CD14-positive monocyte (primary cell): ENCODE measurements around the gene ETFB. TPM values are rescaled to one million over a fixed set of nuclear protein-coding genes. Genes with fewer than 3 reads are reported as not detected.
A peak's percentile ranks its signal among the peaks of the same experiment; 100 is the strongest.

ENCODE experiments used
- DNase-seq, 3 donors: peaks; one replicate each; pipeline ENCODE4 v3.0.0-alpha.2; 2011 to 2022
- H2AFZ ChIP-seq: 2 replicates; pipeline ENCODE4 v1.6.0; 2012; ENCODE audit warnings: mild to moderate bottlenecking, low read depth, low read length, inconsistent platforms; ENCODE audit not compliant: insufficient read depth, poor library complexity, severe bottlenecking
- H3K27ac ChIP-seq, 2 donors: 1 replicate in 1 of 2; 2 replicates in 1 of 2; pipeline ENCODE4 v1.5.1; 2012 to 2013; ENCODE audit warnings: low read length in 2 of 2, control low read depth in 1 of 2, inconsistent platforms in 1 of 2, low read depth in 1 of 2, mild to moderate bottlenecking in 1 of 2
- H3K27me3 ChIP-seq, 2 donors: one replicate each; pipeline versions ENCODE4 v1.6.0 to v1.6.1; 2011 to 2013; ENCODE audit warnings: low read length in 2 of 2; ENCODE audit not compliant: control insufficient read depth in 2 of 2, insufficient read depth in 2 of 2
- H3K36me3 ChIP-seq, 2 donors: replicated peaks in 1 of 2; 1 replicate in 1 of 2; 2 replicates in 1 of 2; pipeline versions ENCODE4 v1.5.1 to v1.6.1; 2012 to 2013; ENCODE audit warnings: low read length in 2 of 2, control low read depth in 1 of 2, inconsistent platforms in 1 of 2, mild to moderate bottlenecking in 1 of 2; ENCODE audit not compliant: insufficient read depth in 2 of 2, control insufficient read depth in 1 of 2
- H3K4me1 ChIP-seq, 2 donors: 1 replicate in 1 of 2; 2 replicates in 1 of 2; pipeline versions ENCODE4 v1.5.1 to v1.6.1; 2012 to 2013; ENCODE audit warnings: low read length in 2 of 2, control low read depth in 1 of 2, inconsistent platforms in 1 of 2, mild to moderate bottlenecking in 1 of 2, moderate library complexity in 1 of 2; ENCODE audit not compliant: insufficient read depth in 2 of 2, control insufficient read depth in 1 of 2
- H3K4me2 ChIP-seq: replicated peaks from 2 replicates; pipeline ENCODE3; 2012; ENCODE audit warnings: low read length, moderate library complexity, mild to moderate bottlenecking; ENCODE audit not compliant: poor library complexity, severe bottlenecking; ENCODE audit errors: extremely low read depth
- H3K4me3 ChIP-seq, 3 experiments: fragments of 200-600 bp in 1 of 3; sonication (generic) in 1 of 3; replicated peaks in 1 of 3; 1 replicate in 2 of 3; 2 replicates in 1 of 3; pipeline ENCODE4 v1.5.1; 2011 to 2013; ENCODE audit warnings: low read length in 3 of 3, mild to moderate bottlenecking in 3 of 3, control low read depth in 2 of 3, low read depth in 2 of 3, inconsistent platforms in 1 of 3, moderate library complexity in 1 of 3
- H3K79me2 ChIP-seq: 2 replicates; pipeline ENCODE4 v1.6.0; 2012; ENCODE audit warnings: mild to moderate bottlenecking, control low read depth, inconsistent platforms, low read length, moderate library complexity; ENCODE audit not compliant: insufficient read depth
- H3K9ac ChIP-seq: 2 replicates; pipeline ENCODE4 v1.6.0; 2017; ENCODE audit warnings: low read length, mild to moderate bottlenecking; ENCODE audit not compliant: insufficient read depth, poor library complexity, severe bottlenecking
- H3K9me3 ChIP-seq, 2 donors: replicated peaks in 1 of 2; 1 replicate in 1 of 2; 2 replicates in 1 of 2; pipeline versions ENCODE4 v1.5.1 to v1.6.1; 2012 to 2013; ENCODE audit warnings: low read length in 2 of 2, control low read depth in 1 of 2; ENCODE audit not compliant: control insufficient read depth in 1 of 2, insufficient read depth in 1 of 2
- H4K20me1 ChIP-seq: 2 replicates; pipeline ENCODE4 v1.6.0; 2012; ENCODE audit warnings: mild to moderate bottlenecking, low read length, control low read depth, moderate library complexity; ENCODE audit not compliant: insufficient read depth
- H3K27ac Mint-ChIP-seq, 7 donors: one replicate each; pipeline ENCODE4 v1.8.0; 2020; ENCODE audit warnings: mild to moderate bottlenecking in 7 of 7, mixed read lengths in 7 of 7, moderate library complexity in 6 of 7, inconsistent platforms in 2 of 7
- H3K27me3 Mint-ChIP-seq, 3 donors: one replicate each; pipeline ENCODE4 v1.8.0; 2021 to 2022; ENCODE audit warnings: low read depth in 3 of 3, mild to moderate bottlenecking in 3 of 3, mixed read lengths in 3 of 3, moderate library complexity in 3 of 3, inconsistent platforms in 1 of 3
- H3K36me3 Mint-ChIP-seq, 2 donors: one replicate each; pipeline ENCODE4 v1.8.0; 2020; ENCODE audit warnings: mixed read lengths in 2 of 2, inconsistent platforms in 1 of 2, mild to moderate bottlenecking in 1 of 2
- H3K4me1 Mint-ChIP-seq: one replicate; pipeline ENCODE4 v1.8.0; 2020; ENCODE audit warnings: mild to moderate bottlenecking, mixed read lengths
- H3K4me3 Mint-ChIP-seq, 2 donors: one replicate each; pipeline ENCODE4 v1.8.0; 2020; ENCODE audit warnings: mild to moderate bottlenecking in 2 of 2, mixed read lengths in 2 of 2, moderate library complexity in 1 of 2
- H3K9me3 Mint-ChIP-seq, 7 donors: one replicate each; pipeline ENCODE4 v1.8.0; 2020 to 2022; ENCODE audit warnings: mixed read lengths in 7 of 7, mild to moderate bottlenecking in 6 of 7, moderate library complexity in 6 of 7, inconsistent platforms in 2 of 7
- CTCF ChIP-seq: fragments of 200-600 bp; IDR thresholded peaks from one replicate; pipeline ENCODE4 v1.8.0; 2022; ENCODE audit warnings: antibody characterized with exemption, mild to moderate bottlenecking
- WGBS: methylation state at CpG from one replicate; pipeline ENCODE4 v1.1.5; 2013; ENCODE audit warnings: missing lambda C conversion rate; ENCODE audit not compliant: insufficient coverage; 5-methylcytosine and 5-hydroxymethylcytosine counted together
- intact Hi-C, 2 donors: fragments of 100-400 bp; cut with micrococcal nuclease; formaldehyde crosslinking; loops; one replicate each; pipeline versions ENCODE4 v1.15.0 to v1.15.1; 2023
- polyA plus RNA-seq, 3 donors: library from polyadenylated mRNA; depleted of rRNA in 1 of 3; unstranded in 2 of 3; stranded (reverse) in 1 of 3; fragments of 300-500 nt in 2 of 3; fragments of >200 nt in 1 of 3; fragmentation: Illumina TruSeq in 2 of 3; gene quantifications; 1 replicate in 2 of 3; 2 replicates in 1 of 3; pipeline ENCODE4 v1.2.3, GENCODE V29; 2012 to 2021

ETFB gene
- polyA plus RNA-seq, 3 donors, result 51.0 to 72.1 (median 63.0) TPM

GRCh38 chr19:51339313-51339686 is 26.9 kb downstream of the ETFB start:
- WGBS, result 0% methylated on average over 9 of the region's 10 CpGs
- Histone ChIP-seq H3K79me2 (no peaks in the 10 kb centered on the region), H2AFZ (peak overlapping the region; percentile 87), H3K36me3 (no peaks in the 10 kb centered on the region), H4K20me1 (no peaks in the 10 kb centered on the region), H3K4me3 (peak overlapping the region; percentile 40 to 86 (median 55)), H3K9me3 (no peaks in the 10 kb centered on the region), H3K4me2 (peak overlapping the region; percentile 85), H3K27ac (peak overlapping the region in 1 of 2 donors; percentile 57), H3K27me3 (peaks cover 0 to 12% of the 10 kb centered on the region in 2 donors), H3K9ac (no peak overlapping the region), H3K4me1 (peaks cover 19 to 23% of the 10 kb centered on the region in 2 donors)
- Mint-ChIP-seq H3K4me3 (peak overlapping the region; percentile 89 to 97), H3K27me3 (peaks cover 22 to 25% (median 23%) of the 10 kb centered on the region in 3 donors), H3K4me1 (peaks cover 18% of the 10 kb centered on the region), H3K27ac (peak overlapping the region; percentile 78 to 96 (median 90)), H3K36me3 (peaks cover 3 to 6% of the 10 kb centered on the region in 2 donors), H3K9me3 (peaks cover 0 to 4% (median 0%) of the 10 kb centered on the region in 7 donors)
- no peak for TF ChIP-seq CTCF
- no peak for DNase-seq
- intact Hi-C loops, result loop anchor here (2.0 to 5.0 kb wide), 3 partner anchors 98 to 318 kb away; no protein-coding TSS in a partner anchor

GRCh38 chr19:51338563-51339312 is 27.4 kb downstream of the ETFB start:
- Mint-ChIP-seq H3K27me3 (peaks cover 22 to 25% (median 23%) of the 10 kb centered on the region in 3 donors), H3K27ac (peak overlapping the region; percentile 78 to 96 (median 90)), H3K4me1 (peaks cover 18% of the 10 kb centered on the region), H3K4me3 (peak overlapping the region; percentile 89 to 97), H3K36me3 (peaks cover 0 to 2% of the 10 kb centered on the region in 2 donors), H3K9me3 (peaks cover 0 to 4% (median 2%) of the 10 kb centered on the region in 7 donors)
- Histone ChIP-seq H3K79me2 (no peaks in the 10 kb centered on the region), H3K27ac (peak overlapping the region in 1 of 2 donors; percentile 57), H3K4me3 (peak overlapping the region; percentile 40 to 86 (median 55)), H3K9ac (no peak overlapping the region), H3K9me3 (no peaks in the 10 kb centered on the region), H2AFZ (peak overlapping the region; percentile 87), H4K20me1 (no peaks in the 10 kb centered on the region), H3K4me2 (peak overlapping the region; percentile 85), H3K4me1 (peaks cover 19 to 23% of the 10 kb centered on the region in 2 donors), H3K36me3 (no peaks in the 10 kb centered on the region), H3K27me3 (peaks cover 0 to 12% of the 10 kb centered on the region in 2 donors)
- peak; percentile 96 for TF ChIP-seq CTCF
- WGBS, result 0% methylated on average over 33 of the region's 43 CpGs
- intact Hi-C loops, result loop anchor here (2.0 to 5.0 kb wide), 3 partner anchors 99 to 319 kb away; no protein-coding TSS in a partner anchor
- DNase-seq, result peak; percentile 57 to 68 (median 58)
